Activated T-cell treated with anti-CD3 and anti-CD28 coated beads for 4 hours (primary cell): Measurements from ENCODE around the gene TSPAN14.
A peak's percentile ranks its signal among the peaks of the same experiment; 100 is the strongest.
"Not testable (repeated sequence)": the region's sequence is repeated elsewhere in the genome, so short reads cannot be mapped to it uniquely, and the experiment has no call there.

Experiments
- DNase-seq: peaks from one replicate; pipeline ENCODE4 v3.0.0-alpha.2; 2020

The TSPAN14 gene

DNA sequence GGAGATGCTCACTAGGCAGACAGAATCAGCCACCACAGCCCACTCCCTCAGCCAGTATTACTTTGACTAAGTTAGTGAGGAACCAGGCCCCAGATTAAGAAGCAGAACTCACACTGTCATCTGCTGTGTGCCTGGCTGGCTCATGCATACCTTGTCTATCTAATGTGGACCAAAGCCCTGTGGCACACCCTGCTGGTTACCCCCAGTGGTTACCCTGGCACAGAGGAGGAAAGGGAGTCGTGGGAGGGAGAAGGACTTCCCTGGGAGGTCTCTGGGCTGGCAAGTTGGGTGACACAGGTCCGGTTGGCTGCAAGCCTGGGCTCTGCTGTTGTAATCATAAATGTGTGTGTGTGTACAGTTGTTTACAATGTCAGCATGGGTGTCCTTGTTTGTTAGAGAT lies 76.1 kb downstream of the TSPAN14 start:
- no peak for DNase-seq

GRCh38 chr10:80530816-80531215 lies 76.7 kb downstream of the TSPAN14 start:
- DNase-seq: no peak

- no peak for DNase-seq
Measured at GRCh38 chr10:80532571-80532970, 78.5 kb downstream of the TSPAN14 start.

- DNase-seq: not testable (repeated sequence)
Measured at GRCh38 chr10:80534059-80534458, 79.9 kb downstream of the TSPAN14 start.

DNA sequence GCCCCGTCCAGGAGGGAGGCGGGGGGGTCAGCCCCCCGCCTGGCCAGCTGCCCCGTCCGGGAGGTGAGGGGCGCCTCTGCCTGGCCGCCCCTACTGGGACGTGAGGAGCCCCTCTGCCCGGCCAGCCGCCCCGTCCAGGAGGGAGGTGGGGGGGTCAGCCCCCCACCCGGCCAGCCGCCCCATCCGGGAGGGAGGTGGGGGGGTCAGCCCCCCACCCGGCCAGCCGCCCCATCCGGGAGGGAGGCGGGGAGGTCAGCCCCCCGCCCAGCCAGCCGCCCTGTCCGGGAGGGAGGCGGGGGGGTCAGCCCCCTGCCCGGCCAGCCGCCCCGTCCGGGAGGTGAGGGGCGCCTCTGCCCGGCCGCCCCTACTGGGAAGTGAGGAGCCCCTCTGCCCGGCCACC lies 80.5 kb downstream of the TSPAN14 start:
- not testable (repeated sequence) for DNase-seq

DNA sequence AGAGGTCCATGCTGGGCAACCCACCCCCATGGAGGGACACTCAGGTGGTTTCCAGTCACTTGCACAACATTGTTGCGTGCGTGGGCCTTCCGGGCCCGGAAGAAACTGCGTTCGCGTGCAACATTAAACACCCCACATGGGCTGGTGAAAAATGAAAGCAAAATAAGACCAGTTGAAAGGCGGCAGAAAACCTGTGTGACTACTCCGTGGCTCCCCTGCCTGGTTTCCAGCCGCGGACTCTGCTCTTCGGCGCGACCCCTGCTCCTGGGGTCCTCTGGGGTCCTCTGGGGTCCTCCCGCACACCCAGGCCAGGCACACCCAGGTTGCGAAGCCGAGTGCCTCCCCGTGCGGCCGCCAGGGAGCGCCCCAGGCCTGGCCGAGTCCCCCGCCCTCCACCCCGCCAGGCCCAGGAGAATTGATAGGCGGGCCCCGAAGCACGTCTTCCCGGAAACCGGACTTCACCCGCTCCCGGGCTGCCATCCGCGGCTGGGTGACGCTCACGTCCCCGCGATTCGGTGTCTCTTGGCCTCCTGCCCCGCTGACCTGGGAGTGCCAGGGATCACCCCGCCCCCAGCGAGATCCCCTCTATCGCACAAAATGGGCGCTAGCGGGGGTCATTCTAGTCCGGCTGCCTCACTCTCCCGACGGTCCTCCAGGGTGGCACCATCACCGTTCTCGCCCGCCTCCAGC lies 81.7 kb downstream of the TSPAN14 start:
- peak; percentile 66 for DNase-seq

DNA sequence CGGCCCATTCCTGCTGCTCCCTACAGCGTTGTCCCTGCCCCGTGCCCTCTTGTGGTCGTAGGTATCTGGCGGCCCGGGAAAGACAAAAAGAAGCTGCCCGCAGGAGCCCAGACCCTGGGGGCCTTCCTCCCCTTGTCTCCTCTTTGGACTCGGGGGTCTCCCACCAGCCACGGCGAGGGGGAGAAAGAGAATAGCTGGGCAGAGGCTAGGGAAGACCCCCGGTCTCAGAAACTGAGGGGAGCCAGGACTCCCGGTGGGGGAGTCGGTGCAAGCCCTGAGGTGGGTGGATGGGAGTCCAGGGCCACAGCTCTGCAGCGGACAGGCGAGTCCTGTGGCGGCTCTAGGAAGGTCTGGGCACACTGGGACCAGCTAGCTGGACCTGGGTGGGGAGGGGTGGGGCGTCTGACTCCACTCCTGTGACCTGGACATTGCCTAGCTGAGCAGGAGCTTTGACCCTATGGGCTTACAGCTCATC lies 82.3 kb downstream of the TSPAN14 start:
- no peak for DNase-seq

DNA sequence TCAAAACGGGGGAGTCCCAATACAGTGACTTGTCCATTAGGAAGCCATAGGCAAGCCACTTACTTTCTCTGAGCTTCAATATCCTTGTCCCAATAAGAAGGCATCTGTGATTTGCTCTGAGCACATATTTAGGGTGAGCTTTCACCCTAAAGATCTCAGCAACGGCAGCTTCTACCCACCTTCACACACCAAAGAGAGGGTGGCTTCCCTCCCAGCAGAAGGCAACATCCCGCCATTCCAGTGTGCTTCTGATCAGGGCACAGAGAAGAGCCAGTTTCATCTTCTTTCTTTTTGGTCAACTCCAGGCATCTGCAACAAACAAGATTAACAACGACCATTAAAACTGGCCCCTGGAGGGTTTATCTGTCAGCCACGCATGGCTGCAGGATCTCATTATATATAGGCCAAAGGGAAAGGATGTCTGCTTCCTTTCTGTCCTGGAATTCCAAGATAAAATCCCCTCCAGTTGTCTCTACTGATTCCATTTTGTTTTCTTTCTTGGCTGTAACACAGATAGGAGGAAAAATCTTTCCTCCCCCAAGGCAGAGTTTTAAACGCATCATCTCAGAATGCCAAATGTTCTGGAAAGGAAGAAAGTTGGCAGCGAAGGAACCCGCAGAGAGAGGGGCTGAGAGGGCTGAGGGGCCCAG lies 83.1 kb downstream of the TSPAN14 start:
- DNase-seq: no peak

DNA sequence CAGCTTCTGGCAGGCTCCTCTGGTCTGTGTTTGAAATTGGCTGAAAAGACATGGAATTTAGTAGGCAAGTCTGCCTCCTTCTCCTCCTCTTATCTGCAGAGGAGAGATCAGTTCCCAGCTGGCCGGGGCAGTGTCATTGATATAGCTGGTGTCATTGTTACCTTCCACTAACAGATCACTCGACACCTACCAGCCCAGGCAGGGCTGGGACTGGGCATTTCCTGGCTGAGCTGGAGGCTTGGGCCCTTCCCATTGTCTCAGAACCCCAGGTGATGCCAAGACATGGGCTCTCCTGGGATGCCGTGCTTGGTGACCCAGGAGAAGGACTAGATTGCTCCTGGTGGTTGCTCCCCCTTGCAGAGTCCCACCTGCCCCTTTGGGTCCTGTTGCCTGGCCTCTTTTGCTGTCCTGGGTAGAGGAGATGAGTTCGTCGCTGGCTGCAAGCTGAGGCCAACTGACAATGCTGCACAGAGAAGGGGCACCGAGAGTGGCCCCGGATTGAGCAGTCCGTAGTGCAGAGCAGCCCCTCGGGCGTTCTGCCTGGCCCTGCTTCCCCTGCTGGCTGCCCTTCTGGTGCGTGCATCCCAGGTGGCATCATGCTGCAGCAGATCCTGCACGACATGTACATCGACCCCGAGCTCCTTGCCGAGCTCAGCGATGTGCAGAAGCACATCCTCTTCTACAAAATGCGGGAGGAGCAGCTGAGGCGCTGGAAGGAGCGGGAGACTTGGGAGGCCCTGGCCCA lies 83.8 kb downstream of the TSPAN14 start, which contains the start of gene SH2D4B:
Gene SH2D4B, plus strand, starts transcription at position 167 of the 745 bp plus-strand sequence. Its CDS starts 430 bp downstream, at position 597.
- DNase-seq: no peak

DNA sequence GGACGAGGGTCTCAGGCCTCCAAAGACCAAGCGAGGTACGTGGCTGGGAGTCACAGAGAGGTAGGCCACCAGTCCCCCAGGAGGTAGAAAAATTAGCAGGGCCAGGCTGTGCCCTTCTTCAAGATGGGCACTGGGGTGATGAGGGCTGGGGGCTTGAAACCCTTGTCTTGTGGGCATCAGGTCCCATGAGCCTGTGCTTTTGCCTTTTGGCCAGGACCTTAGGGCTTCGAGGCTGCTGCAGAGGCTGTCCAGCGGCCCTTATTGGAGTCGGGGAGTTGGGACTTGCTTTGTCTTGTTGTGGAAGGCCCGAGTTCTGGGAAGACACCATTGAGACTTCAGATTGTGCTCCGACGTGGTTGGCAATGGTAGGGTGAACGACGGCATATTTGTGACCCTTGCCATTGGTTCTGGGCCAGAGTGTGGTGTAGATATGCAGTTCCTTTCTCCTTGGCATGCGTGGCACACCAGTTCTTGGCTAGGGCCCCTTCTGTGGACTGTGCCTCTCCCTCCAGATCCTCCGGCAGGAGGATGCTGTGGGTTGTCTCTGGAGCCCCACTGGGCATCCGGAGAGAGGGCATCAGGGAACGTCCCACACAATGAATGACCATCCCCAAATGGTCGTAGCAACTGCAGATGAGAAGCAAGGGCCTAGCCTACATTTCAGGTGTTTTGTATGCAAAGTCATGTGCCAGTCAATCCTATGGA lies 84.5 kb downstream of the TSPAN14 start:
- DNase-seq: no peak

DNA sequence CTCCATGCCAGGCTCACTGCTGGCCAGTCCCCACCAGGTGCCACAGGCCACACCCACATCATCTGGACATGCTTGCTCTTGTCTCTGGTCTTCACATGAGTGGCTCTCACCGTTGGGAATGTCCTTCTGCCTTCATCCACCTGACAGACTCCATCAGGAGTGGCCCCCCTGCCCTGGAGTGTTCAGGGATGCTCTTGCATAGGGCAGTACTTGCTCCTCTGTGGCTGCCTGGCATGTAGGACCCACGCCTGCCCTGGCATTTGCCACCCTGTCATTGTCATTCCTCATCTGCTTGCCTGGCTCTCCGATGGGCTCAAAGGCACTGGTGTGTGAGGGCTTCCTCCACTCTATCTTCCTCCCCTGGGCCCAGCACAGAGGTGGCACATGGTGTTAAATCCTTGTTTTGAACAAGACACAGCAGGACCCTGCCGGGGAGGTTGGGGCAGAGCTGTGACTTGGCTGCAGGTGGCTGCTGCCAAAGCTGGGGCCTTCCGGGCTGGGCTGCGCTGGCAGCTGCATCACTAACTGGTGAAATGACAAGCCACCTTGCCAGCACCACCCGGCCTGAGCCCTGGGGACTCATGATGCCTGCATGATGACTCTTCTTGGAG lies 85.4 kb downstream of the TSPAN14 start:
- no peak for DNase-seq

DNA sequence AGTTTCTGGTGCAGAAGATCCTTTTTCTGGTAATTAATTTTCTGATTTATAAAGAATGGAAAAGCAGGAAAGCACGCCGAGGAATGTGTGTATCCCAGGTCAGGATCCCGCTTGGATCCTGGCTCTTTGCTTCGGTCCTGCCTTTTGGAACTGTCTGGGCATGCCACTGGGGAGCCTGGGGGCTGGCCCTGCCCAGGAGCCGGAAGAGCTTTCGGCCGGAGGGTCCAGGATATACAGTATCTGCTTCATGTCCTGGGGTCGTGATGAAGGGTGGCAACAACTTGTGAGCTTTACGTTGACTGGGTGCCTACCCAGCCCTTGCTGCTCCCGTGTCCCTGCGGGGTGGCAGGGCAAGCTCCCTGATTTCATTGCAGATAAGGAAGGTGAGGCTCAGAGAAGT lies 86.0 kb downstream of the TSPAN14 start:
- no peak for DNase-seq

DNA sequence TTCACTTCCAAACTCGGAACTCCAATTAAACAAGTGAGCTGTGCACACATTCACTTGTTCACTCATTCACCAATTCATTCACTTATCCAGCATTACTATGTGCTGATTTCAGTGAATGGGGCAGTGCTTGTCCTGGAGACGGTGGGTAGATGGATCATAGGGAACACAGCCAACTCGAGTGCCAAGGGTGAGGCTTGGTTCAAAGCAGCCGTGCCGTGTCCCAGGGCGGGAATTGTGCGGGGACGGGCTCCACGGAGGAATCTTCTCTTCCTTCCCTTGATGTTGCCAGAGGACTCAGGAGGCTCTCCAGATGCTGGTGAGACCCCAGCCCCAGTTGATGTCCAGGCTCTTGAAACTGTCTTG lies 86.5 kb downstream of the TSPAN14 start:
- no peak for DNase-seq

DNA sequence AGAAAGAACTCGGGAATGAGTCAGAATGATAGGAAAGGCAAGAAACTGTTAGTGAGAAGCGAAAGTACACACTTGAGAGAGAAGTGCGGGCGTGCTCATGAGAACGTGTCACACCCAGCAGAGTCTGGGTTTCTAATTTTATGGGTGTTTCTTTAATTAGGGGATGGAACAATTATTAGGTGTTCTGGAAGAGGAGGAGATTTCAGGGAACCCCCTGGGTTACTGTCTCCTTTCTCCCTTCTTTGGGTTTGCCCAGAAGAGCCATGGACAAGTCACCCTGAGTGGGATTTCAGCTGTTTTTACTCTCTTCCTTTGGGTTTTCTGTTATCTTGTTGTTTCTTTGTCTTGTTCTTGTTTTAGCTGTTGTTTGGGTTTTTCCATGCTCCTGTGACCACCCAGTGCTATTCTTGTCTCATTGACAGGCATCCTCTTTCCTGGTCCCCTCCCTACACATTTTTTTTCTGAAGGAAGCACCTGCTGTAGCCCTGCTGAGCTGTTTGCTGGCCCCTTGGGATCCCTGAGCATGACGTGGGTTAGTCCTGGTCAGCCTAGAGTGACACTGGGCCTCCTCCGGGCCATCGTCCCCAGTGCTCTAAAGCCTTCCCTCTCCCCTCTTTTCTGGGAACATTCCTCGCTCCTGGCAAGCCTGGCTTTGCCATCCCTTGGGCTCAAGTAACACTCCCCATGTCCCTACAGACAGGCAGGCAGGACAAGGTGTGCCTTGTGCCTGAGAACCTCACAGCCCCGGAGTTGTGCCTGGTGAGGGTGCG lies 87.1 kb downstream of the TSPAN14 start:
- no peak for DNase-seq

DNA sequence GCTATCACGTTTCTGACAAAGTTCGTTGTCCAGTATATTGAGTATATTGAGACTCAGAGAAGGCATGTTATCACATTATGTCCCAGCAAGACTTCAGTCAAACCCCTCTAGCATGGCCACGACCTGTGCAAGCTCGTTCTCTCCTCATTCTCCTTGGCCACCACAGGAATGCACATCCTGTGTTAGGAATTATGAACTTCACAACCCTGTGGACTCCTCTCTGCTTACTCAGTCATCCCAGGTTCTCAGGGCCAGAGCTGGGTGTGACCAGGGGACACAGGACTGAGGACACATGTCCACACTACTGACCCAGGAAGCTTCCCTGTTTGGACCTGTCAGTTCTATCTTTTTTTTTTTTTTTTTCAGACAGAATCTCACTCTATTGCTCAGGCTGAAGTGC lies 87.9 kb downstream of the TSPAN14 start:
- DNase-seq: no peak

DNA sequence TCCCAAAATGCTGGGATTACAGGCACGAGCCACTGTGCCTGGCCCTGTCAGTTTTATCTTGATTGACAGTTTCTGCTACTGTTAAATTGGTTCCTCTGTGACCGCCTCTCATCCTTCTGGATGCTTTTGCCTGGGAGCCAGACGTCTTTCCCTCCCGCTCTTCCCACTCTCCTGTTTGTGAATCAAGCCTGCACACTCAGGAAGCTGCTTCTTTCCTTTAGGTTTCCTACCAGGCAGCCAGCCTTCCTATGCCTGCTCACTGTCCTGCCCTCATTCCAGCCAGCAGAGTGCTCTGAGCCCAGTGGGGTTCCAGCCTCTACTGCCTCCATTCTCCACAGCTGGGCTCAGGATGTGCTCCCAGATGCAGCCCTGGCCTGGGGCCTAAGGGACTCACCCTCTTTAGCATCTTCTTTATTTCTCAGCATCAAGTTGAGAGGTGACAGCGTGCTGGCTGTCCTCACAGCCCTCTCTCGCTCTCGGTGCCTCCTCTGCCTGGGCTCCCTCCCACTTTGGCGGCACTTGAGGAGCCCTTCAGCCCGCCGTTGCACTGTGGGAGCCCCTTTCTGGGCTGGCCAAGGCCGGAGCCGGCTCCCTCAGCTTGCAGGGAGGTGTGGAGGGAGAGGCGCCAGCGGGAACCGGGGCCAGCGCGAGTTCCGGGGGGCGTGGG lies 88.7 kb downstream of the TSPAN14 start:
- no peak for DNase-seq

GRCh38 chr10:80543319-80543672 lies 89.2 kb downstream of the TSPAN14 start:
- DNase-seq: not testable (repeated sequence)

DNA sequence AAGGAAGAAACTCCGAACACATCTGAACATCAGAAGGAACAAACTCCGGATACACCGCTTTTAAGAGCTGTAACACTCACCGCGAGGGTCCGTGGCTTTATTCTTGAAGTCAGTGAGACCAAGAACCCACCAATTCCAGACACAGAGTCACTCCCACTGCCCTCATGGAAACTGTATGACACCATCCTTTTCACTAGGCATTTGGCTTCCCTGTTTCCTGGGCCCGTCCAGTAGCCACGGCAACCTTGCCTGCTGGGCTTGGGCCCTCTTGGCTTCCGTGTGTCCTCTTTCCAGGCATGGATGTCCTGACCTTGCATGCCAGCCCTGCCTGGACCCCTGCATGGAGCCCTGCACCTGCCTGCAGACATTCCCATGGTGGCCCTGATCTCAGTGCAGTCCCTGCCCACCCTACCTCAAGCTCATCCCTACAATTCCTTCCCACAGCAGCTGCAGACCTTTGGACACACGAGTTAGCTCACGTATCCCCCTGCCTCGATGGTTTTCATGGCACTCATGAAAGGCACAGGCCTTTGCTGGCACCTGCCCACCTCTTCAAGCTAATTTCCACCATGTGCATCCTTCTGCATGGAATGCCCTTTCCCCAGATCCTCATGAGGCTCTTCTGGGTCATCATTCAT lies 90.3 kb downstream of the TSPAN14 start:
- no peak for DNase-seq

DNA sequence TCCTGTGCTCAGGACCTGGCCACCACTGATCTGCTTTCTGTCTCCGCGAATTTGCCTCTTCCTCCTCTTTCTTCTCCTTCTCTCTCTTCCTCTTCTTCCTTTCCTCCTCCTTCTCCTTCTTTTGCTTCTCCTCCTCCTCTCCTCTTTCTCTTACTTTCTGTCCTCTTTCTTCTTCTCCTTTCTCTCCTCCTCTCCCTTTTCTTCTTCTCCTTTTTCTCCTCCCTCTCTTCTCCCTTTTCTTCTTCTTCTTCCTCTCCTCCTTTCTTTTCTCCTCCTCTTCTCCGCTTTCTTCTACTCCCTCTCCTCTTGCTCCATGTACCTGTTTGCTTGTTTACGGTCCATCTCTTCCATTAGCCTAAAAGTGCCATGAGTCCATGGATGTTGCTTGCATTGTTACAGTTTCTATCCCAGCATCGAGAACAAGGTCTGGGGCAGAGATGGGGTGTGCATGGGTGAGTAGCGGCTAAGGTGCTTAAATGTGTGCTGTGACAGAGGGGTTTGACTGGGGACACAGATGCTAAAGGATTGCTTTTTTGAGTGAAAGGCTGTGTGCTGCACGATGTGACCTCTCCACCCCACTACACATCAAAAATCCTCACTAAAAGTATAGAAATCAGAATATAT lies 91.3 kb downstream of the TSPAN14 start:
- DNase-seq: no peak

GRCh38 chr10:80552151-80552646 lies 98.1 kb downstream of the TSPAN14 start:
- no peak for DNase-seq
